IPS DF 6.9 (cell line): ENCODE data around the gene HIBCH.

Source experiments
- DNase-seq: peaks from one replicate; pipeline ENCODE4 v3.0.0-alpha.2; 2013; ENCODE audit warnings: low read depth, low spot score
- H3K27ac ChIP-seq: one replicate; pipeline ENCODE4 v1.5.1; 2013; ENCODE audit warnings: low read length, control low read depth
- H3K27me3 ChIP-seq: 2 replicates; pipeline ENCODE4 v1.6.1; 2013; ENCODE audit warnings: mild to moderate bottlenecking, low read length; ENCODE audit not compliant: control insufficient read depth, insufficient read depth
- H3K36me3 ChIP-seq: 2 replicates; pipeline ENCODE4 v1.6.1; 2013; ENCODE audit warnings: low read length; ENCODE audit not compliant: control insufficient read depth, insufficient read depth
- H3K4me1 ChIP-seq: 2 replicates; pipeline ENCODE4 v1.6.1; 2013; ENCODE audit warnings: low read length; ENCODE audit not compliant: control insufficient read depth, insufficient read depth
- H3K4me3 ChIP-seq: 2 replicates; pipeline ENCODE4 v1.5.1; 2013; ENCODE audit warnings: mild to moderate bottlenecking, low read length
- H3K9me3 ChIP-seq: 2 replicates; pipeline ENCODE4 v1.6.1; 2013; ENCODE audit warnings: low read length, inconsistent platforms; ENCODE audit not compliant: control insufficient read depth, insufficient read depth
- WGBS: extraction: QIAGEN DNeasy Blood & Tissue Kit; methylation state at CpG from one replicate; pipeline ENCODE4 v1.1.7; 2013; ENCODE audit warnings: mixed read lengths, missing lambda C conversion rate; ENCODE audit not compliant: insufficient read length, insufficient coverage; 5-methylcytosine and 5-hydroxymethylcytosine counted together

HIBCH gene

DNA sequence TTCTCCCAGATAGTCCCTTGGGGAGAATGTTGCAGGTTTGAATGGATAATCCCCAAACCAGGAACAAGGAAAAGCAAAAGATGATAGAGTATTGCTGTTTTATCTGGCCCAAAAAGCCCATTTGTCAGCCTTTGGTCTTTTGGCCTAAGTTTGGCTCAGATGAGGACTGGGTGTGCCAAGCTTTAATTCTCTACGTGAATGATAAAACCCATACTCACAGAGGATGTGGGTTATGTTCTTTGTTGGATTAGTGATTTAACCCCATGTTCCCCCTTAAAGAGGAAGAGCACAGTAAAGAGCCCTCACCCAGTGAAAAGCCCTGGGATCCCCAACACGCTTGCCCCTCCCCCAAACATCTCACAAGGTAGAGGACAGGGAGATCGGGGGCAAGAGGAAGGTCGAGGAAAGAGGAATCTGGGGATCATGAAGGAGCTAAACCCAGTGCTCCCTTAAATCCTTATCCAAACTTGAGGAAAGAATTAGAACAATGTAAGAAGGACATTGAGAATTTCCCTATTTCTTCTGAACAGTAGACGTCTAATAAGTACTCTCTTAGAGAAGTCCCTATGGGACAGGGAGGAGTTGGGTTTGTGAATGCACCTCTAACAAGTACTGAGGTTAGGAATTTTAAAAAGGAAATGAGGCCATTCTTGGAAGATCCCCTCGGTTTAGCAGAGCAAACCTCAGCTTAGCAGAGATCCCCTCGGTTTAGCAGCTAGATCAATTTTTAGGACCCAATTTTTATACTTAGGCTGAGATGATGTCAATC lies 105.0 kb downstream of the HIBCH start:
- DNase-seq, result no peak
- H3K4me1 ChIP-seq, result peaks cover 3% of the 10 kb centered on the region
- WGBS, result no CpG with 5 or more reads among the region's 7 CpGs
- H3K27ac ChIP-seq, result no peak overlapping the region
- H3K4me3 ChIP-seq, result no peak overlapping the region
- H3K27me3 ChIP-seq, result no peaks in the 10 kb centered on the region
- H3K36me3 ChIP-seq, result no peaks in the 10 kb centered on the region
- H3K9me3 ChIP-seq, result no peaks in the 10 kb centered on the region

DNA sequence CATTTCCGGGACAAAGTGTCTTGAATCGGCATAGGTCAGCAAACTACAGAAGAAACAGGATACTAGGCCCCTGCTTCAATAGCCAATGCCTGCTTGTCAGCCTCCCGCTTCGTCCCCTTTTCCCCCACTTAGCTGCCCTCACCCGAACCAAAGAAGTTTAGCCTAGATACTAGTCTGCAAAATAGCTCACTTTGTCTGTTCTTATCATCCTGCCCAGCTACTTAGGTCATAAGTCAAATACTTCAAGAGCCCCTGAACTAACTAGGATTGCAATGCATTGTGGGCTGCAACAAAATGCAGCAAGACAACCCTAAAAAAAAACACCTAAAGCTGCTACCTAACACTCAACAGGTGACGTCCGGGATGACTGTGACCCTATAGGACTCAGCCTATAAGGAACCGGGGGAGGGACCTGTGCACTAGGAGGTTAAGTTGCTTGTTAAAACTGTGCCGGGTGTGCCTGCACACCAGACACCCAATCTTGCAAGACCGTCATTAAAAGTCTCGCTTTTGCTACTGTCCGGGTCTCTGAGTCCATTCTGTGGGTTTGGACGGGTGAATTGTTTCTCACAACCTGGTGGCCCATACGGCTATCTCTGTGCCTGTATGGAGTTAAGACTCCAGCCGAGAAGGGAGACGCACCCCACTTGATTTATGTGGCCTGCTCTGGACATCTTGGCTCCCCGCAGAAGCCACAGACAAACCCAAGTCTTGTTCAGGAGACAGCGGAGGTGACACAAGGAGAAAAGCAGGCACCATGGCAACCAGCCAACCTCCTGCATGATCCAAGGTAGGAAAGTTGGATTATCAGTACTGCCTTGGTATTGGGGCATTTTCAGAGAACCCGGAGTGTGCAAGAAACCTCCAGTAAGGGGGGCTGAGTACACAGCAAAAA lies 105.9 kb downstream of the HIBCH start:
- Histone ChIP-seq H3K4me1 (peaks cover 3% of the 10 kb centered on the region), H3K27ac (no peak overlapping the region), H3K4me3 (no peak overlapping the region), H3K27me3 (no peaks in the 10 kb centered on the region), H3K9me3 (no peaks in the 10 kb centered on the region), H3K36me3 (no peaks in the 10 kb centered on the region)
- no peak for DNase-seq
- WGBS, result no CpG with 5 or more reads among the region's 19 CpGs

DNA sequence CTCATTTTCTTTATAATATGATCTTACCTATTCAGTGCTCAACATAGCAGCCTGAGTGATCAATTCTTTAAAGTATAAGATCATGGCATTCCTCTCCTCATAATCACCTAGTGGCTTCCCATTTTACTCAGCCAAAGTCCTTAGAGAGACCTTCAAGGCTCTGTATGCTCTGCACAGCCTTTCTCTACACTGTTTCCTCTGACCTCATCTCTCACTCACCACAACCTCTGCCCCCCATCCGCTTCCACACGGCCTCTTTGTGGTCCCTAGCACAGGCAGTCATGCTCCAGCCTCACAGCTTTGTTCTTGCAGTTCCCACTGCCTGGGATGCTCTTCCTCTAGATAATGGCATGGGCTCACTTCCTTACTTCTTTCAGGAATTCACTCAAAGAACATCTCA lies 109.2 kb downstream of the HIBCH start:
- Histone ChIP-seq H3K27me3 (no peaks in the 10 kb centered on the region), H3K4me1 (no peaks in the 10 kb centered on the region), H3K9me3 (no peaks in the 10 kb centered on the region), H3K4me3 (no peak overlapping the region), H3K36me3 (no peaks in the 10 kb centered on the region), H3K27ac (no peak overlapping the region)
- no CpG with 5 or more reads among the region's 2 CpGs for WGBS
- no peak for DNase-seq

DNA sequence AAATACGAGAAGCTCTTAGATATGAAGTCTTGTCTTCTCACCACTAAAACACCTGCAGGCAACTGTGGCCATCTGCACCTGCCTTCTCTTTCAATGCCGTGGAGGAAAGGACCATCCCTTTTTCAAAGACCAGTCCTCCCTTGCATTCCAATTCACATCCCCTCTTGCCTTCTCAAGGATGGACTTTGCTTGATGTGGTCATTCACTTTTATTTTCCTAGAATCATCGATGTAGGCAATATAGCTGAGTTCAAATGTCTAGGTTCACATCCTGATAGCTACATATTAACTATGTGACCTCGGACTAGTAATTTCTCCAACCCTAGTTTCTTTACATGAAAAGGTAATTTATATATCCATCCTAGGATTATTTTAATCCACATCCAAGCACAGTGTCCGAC lies 110.1 kb downstream of the HIBCH start:
- Histone ChIP-seq H3K36me3 (no peaks in the 10 kb centered on the region), H3K27me3 (no peaks in the 10 kb centered on the region), H3K4me3 (no peak overlapping the region), H3K4me1 (no peaks in the 10 kb centered on the region), H3K9me3 (no peaks in the 10 kb centered on the region), H3K27ac (no peak overlapping the region)
- DNase-seq, result no peak
- no CpG with 5 or more reads among the region's 5 CpGs for WGBS

DNA sequence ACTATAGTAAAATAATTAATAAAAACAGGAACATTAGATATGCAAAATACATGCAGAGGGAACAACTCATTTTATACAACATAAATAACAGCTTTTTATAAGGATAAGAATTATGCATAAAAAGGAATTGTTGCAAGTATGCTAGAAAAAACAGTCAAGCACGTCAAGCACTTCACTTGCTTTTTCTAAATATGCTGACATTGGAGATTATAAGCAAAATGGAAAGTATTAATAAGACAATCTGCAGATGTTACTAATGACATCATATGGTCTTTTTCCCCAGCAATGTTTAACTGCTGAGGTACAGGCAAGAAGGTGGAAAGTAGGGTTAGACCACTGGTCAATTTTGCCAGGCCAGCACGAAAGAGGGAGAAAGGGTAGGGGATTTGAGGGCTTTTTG lies 111.7 kb downstream of the HIBCH start:
- WGBS, result no CpG with 5 or more reads among the region's 2 CpGs
- no peaks in the 10 kb centered on the region for H3K27me3 ChIP-seq
- DNase-seq, result no peak

DNA sequence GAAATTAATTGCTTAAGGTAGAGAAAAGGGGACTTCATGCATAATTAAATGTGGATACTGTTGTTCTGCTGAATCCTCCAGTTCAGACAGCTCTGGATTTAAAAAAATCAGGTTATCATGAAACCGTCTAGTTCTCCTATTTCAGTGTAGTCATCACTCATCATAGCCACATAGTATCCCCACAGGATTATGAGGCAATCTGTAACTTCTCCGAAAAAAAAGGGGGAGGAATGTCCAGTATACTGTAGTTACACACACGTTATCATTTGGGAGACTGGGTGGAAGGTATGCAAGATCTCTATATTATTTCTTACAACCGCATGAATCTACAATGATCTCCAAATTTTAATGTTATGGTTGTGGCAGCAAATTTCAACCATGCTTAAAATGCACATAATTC lies 114.0 kb downstream of the HIBCH start:
- DNase-seq, result no peak
- Histone ChIP-seq H3K9me3 (no peaks in the 10 kb centered on the region), H3K4me3 (no peak overlapping the region), H3K4me1 (no peaks in the 10 kb centered on the region), H3K27ac (no peak overlapping the region), H3K27me3 (no peaks in the 10 kb centered on the region), H3K36me3 (no peaks in the 10 kb centered on the region)
- no CpG with 5 or more reads among the region's 4 CpGs for WGBS

More for the DNA sequence above, 111.7 kb downstream of the HIBCH start:
- H3K27ac ChIP-seq, result no peak overlapping the region
- no peaks in the 10 kb centered on the region for H3K4me1 ChIP-seq
- no peaks in the 10 kb centered on the region for H3K36me3 ChIP-seq
- H3K9me3 ChIP-seq, result no peaks in the 10 kb centered on the region
- H3K4me3 ChIP-seq, result no peak overlapping the region

DNA sequence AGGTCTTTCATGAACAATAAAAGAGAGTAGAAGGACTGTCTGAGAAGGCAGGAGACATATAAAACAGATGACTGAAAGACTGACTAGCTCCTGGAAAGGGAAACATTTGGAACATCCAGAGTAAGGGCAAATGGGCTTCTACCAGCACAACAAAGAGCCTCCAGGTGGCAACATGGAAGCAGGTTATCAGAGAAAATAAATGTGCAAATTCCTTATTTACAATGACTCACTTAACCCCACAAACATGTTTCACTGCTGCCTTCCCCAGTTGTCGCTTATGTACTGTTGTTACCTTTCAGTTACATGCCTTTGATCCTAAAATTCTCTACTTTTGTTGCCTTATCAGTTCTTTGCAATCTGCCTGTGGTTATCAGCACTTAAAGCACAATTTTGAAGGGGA lies 117.0 kb downstream of the HIBCH start:
- Histone ChIP-seq H3K9me3 (no peaks in the 10 kb centered on the region), H3K4me1 (no peaks in the 10 kb centered on the region), H3K27ac (no peak overlapping the region), H3K36me3 (no peaks in the 10 kb centered on the region), H3K27me3 (no peaks in the 10 kb centered on the region), H3K4me3 (no peak overlapping the region)
- WGBS, result no CpG with 5 or more reads among the region's 1 CpG
- no peak for DNase-seq

DNA sequence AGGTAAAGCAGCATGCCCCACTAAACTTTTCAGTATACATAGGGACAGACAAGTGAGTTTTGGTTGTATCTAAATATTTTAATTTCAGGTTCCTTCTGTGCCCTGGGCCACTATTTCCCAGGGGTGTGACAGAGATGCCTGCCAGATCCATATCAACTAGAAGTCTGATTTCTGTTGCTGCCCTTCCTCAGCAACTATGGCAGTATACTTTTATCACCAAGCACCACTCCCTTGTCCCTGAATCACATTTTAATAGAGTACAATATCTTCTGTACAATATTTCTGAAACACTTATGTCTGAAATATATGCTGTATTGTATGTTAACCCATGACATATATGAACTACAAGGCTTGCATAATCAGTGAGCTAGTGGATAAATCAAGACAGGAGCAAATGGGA lies 117.6 kb downstream of the HIBCH start:
- no peak overlapping the region for H3K4me3 ChIP-seq
- DNase-seq, result no peak
- no peaks in the 10 kb centered on the region for H3K4me1 ChIP-seq
- no peaks in the 10 kb centered on the region for H3K9me3 ChIP-seq
- H3K27ac ChIP-seq, result no peak overlapping the region
- H3K27me3 ChIP-seq, result no peaks in the 10 kb centered on the region
- no peaks in the 10 kb centered on the region for H3K36me3 ChIP-seq

DNA sequence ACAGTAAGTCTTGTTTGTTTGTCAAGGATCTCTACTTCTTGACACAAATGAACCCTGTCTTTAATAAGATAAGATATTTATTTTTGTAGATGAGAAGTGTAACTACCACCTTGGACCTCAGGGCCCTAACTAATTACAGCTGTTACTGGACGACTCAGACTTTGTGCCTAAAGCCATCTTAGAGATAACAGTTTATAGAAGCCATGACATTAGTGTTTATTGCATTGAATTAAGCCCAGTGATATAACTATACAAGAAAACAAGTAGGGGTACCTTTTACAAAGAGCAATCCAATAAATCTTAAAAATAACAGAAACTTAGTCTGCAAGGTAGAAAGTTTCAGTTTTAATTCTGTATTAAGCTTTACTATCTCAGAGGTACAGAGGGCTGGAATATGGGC lies 119.0 kb downstream of the HIBCH start:
- no peak for DNase-seq
- no peaks in the 10 kb centered on the region for H3K9me3 ChIP-seq
- H3K4me3 ChIP-seq, result no peak overlapping the region
- no CpG with 5 or more reads among the region's 1 CpG for WGBS
- H3K27me3 ChIP-seq, result no peaks in the 10 kb centered on the region
- H3K36me3 ChIP-seq, result no peaks in the 10 kb centered on the region
- H3K27ac ChIP-seq, result no peak overlapping the region
- no peaks in the 10 kb centered on the region for H3K4me1 ChIP-seq

DNA sequence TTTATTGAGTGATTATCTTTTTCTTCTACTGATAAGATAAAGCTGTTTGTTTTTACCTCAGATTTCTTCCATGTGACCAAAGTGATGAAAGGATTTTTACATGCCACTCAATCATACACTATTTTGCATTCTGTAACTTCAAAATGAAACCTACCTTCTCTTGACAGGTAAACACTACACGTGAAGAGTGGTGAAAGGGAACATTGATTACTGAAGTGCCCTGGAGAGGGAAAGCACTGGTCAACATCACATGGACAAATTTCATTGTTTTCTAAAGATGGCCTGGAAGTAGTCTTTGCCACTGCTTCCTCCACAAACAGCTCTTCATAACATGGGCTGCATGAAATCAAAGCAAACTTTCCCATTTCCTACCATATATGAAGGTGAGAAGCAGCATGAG lies 120.1 kb downstream of the HIBCH start:
- no peaks in the 10 kb centered on the region for H3K4me1 ChIP-seq
- no peaks in the 10 kb centered on the region for H3K36me3 ChIP-seq
- H3K27me3 ChIP-seq, result no peaks in the 10 kb centered on the region
- H3K9me3 ChIP-seq, result no peaks in the 10 kb centered on the region
- DNase-seq, result no peak
- WGBS, result no CpG with 5 or more reads among the region's 1 CpG
- no peak overlapping the region for H3K27ac ChIP-seq
- no peak overlapping the region for H3K4me3 ChIP-seq
